HEK293T (cell line): Measurements from ENCODE around the gene C1orf167.

Experiments used
- ARNT ChIP-seq: fragments of 450-650 bp; IDR thresholded peaks from 2 replicates; pipeline ENCODE4 v1.6.1; 2017; ENCODE audit warnings: mild to moderate bottlenecking
- BHLHE40 ChIP-seq: fragments of 450-650 bp; IDR thresholded peaks from 2 replicates; pipeline ENCODE4 v1.6.1; 2016; ENCODE audit warnings: mild to moderate bottlenecking, moderate library complexity, borderline replicate concordance
- CTBP1 ChIP-seq: fragments of 450-650 bp; IDR thresholded peaks from 2 replicates; pipeline ENCODE4 v1.6.1; 2016; ENCODE audit warnings: borderline replicate concordance
- FOXA1 ChIP-seq: fragments of 450-650 bp; IDR thresholded peaks from 2 replicates; pipeline ENCODE4 v1.6.1; 2016; ENCODE audit warnings: mild to moderate bottlenecking
- FOXK2 ChIP-seq: fragments of 450-650 bp; IDR thresholded peaks from 2 replicates; pipeline ENCODE4 v1.6.1; 2016; ENCODE audit warnings: mild to moderate bottlenecking
- FOXM1 ChIP-seq: fragments of 450-650 bp; IDR thresholded peaks from 2 replicates; pipeline ENCODE4 v1.6.1; 2017; ENCODE audit warnings: mild to moderate bottlenecking, borderline replicate concordance
- HDGF ChIP-seq: fragments of 450-650 bp; IDR thresholded peaks from 2 replicates; pipeline ENCODE4 v1.6.1; 2017; ENCODE audit warnings: antibody characterized with exemption, borderline replicate concordance
- L3MBTL2 ChIP-seq: fragments of 450-650 bp; conservative IDR thresholded peaks from 2 replicates; pipeline ENCODE4 v1.6.1; 2016; ENCODE audit warnings: mild to moderate bottlenecking
- LEF1 ChIP-seq: fragments of 450-650 bp; IDR thresholded peaks from 2 replicates; pipeline ENCODE4 v1.6.1; 2017; ENCODE audit warnings: mild to moderate bottlenecking, borderline replicate concordance
- NFRKB ChIP-seq: fragments of 450-650 bp; IDR thresholded peaks from 2 replicates; pipeline ENCODE4 v1.6.1; 2016; ENCODE audit warnings: mild to moderate bottlenecking, moderate library complexity
- SP1 ChIP-seq: fragments of 450-650 bp; IDR thresholded peaks from 2 replicates; pipeline ENCODE4 v1.6.1; 2017
- SUZ12 ChIP-seq: fragments of 450-650 bp; IDR thresholded peaks from 2 replicates; pipeline ENCODE4 v1.6.1; 2016; ENCODE audit warnings: mild to moderate bottlenecking
- TARDBP ChIP-seq: fragments of 450-650 bp; IDR thresholded peaks from 2 replicates; pipeline ENCODE4 v1.6.1; 2016
- ZNF384 ChIP-seq: fragments of 450-650 bp; IDR thresholded peaks from 2 replicates; pipeline ENCODE4 v1.6.1; 2016

GRCh38 chr1:11797525-11798216 lies 35.7 kb downstream of the C1orf167 start:
- TF ChIP-seq NFRKB (no peak), SP1 (no peak), TARDBP (no peak), BHLHE40 (no peak), FOXK2 (no peak), FOXM1 (no peak), CTBP1 (no peak), ARNT (no peak), SUZ12 (no peak), ZNF384 (no peak), FOXA1 (no peak), L3MBTL2 (no peak), HDGF (no peak), LEF1 (no peak)
